NCI-H510A treated with DMSO at 0.1 percent for 48 hours (cell line): Measurements from ENCODE around the gene PAQR5.
"Not testable (repeated sequence)": the region's sequence is repeated elsewhere in the genome, so short reads cannot be mapped to it uniquely, and the experiment has no call there.

Experiments
- DNase-seq: peaks from one replicate; lab custom pipeline; 2025; lab: John Stamatoyannopoulos, UW

Gene PAQR5

DNA sequence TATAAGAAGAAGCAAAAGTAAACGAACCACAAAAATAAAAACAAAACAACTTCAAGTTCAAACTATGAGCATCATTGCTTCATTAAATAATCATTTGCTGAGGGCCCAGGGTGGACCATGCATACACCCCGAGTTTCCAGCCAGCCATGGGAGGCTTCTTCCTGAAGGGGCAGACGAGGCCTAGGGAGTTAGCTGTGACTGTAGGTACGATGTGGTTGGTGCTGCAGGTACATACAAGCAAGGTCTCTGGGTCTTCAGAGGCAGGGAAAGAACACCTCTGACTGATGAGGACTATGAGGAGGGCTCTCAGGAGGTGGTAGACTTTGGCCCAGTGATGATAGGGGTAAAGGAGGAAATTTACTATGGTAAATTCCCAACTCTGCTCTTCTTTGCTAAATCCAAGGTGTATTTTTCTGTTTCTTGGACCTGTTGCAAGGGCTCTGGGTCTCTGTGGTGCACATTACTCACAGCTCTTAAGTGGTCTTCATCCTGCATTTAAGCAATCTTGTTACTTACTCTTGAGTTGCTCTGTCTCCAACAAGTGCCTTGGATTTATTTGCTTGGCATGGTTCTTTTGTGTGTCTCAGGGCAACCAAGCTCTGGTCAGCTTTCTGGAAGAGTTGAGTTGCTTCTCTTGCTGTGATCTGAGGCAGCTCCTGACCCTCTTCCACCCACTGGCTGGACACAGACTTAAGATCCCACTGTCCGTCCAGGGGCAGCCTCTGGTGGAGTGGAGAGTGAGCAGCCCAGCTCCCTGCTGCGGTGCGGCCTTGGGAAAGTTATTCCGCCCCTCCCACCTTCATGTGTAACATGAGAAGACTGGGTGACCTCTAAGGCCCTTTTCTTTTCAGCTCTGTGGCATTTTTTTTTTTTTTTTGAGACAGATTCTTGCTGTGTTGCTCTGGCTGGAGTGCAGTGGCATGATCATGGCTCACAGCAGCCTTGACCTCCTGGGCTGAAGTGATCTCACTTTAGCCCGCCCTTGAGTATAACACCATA, 59.4 kb downstream of the PAQR5 start:
- DNase-seq: no peak

- no peak for DNase-seq
These were observed 60.1 kb downstream of the PAQR5 start for GRCh38 chr15:69358850-69359249.

- no peak for DNase-seq
These were observed 61.0 kb downstream of the PAQR5 start for GRCh38 chr15:69359722-69360121.

DNA sequence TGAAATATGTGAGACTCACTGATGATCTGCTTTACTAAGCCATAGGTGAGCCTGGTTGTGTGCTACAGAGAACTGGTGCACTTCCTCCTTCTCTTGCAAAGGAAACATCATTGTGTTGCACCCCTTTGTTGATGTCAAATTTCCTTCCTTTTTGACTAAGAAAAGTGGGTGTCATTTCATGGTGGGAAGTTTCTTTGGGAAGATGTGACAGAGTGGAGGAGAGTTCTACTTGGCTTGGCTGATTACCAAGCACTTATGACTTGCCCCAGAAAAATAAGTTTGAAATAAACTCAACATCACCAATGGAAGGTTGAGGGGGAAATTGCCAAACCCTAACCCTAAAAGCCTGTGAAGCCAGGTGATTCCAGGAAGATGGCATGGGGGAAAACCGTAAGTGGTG, 61.9 kb downstream of the PAQR5 start:
- DNase-seq: no peak

DNA sequence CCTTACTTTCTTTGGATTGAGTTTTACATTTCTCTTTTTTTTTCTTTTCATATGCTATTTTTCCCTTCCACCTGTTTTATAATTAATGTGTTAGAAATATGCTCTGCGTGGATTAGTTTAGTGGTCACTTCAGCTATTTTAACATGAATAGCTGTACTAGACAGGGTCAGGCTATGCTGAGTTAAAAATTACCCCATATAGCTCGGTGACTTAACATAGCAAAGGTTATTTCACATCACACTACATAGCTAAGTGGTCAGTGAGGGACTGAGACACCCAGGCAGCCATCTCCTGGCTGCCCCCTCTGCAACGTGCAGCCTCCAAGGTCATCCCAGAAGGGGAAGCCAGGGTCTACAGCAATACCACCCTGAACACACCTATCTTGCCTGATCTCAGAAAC, 68.5 kb downstream of the PAQR5 start:
- no peak for DNase-seq

GRCh38 chr15:69369631-69370030, 70.9 kb downstream of the PAQR5 start:
- no peak for DNase-seq

DNA sequence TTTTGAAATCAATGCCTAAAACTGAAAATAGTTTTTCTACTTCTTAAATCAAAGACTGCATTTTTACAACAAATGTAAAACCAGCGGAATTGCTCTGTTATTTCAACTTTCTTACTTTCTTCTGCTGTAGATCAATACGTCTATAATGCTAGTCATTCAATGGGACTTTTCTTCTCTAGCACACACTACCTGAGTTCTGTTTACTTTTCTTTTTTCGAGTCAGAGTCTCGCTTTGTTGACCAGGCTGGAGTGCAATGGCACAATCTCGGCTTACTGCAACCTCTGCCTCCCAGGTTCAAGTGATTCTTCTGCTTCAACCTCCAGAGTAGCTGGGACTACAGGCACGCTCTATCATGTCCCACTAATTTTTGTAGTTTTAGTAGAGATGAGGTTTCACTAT, 74.7 kb downstream of the PAQR5 start:
- no peak for DNase-seq

GRCh38 chr15:69375151-69375790, 76.6 kb downstream of the PAQR5 start:
- no peak for DNase-seq

DNA sequence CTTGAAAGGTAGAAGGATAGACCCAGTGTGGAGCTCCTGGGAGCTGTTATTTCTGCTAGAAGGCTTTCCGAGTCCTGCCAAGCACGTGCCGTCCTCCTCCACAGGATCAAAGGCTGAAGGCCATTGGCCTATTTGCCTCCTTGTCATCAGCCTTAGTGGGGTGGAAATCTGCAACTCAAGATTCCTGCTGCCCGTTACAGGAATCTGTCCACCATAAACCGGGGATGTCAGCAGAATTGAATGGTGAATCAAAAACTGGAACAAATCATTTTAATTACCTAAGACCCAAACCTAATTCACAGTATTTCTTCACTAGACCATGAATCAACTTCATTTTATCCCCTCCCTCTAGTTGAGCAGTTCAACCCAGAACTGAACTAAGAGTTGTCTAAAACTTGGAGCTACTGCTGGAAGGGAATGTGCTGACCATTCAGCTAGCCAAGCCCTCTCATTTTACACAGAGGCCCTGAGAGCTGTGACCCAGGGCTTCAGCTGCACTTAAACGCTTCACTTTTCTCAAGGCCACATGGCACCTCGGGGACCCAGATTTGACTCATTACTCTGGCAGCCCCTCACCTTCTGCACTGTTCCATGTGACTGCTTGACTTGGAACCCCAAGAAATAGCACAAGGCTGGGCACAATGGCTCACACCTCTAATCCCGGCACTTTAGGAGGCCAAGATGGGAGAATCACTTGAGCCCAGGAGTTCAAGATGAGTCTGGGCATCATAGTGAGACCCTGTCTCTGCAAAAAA, 78.7 kb downstream of the PAQR5 start:
- no peak for DNase-seq

DNA sequence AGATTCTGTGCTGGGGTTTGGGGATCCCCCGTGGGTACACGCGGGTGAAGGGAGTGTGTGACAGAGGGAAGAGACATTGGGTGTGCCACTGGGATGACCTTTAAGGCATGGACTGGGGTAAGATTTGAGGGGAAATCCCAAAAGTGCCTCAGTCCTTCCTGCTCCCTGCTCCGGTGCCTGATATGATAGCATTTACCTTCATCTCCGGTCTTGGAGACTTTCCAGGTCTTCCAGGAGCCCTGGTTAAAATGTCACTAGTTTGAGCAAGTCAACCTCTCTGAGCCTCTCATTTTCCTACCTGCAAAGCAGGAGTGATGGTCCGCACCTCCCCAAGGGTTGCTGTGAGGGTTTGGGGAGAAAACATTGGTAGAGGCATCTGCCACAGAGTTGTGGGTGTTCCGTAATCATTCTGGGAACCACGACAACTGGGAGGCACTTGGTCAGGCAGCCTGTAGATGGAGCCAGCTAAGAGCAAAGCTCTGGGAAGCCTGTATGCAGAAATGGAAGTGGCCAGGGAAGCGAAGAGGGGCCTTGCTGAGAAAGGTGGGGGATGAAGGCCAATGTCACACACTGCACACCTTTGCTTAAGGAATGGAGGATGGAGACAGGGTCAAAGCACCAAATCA, 81.5 kb downstream of the PAQR5 start:
- no peak for DNase-seq

DNA sequence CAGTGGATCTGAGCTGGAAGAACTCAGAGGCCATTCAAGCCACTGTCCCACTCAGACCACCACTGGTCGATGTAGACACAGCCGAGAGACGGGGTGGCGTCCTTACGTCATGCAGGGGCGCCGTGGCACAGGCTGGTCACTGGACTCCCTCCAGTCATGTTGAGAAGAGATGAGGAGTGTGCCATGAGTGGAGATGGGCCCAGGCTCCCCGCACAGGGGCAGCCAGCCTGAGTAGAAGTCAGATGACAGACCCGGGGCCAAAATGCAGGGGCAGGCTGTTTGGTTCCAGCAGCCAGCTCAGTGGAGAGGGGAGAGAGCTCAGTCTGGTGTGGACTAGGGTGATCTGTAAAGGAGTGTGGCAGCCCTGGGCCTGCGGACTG, 82.0 kb downstream of the PAQR5 start:
- DNase-seq: no peak

- DNase-seq: not testable (repeated sequence)
These were observed 83.5 kb downstream of the PAQR5 start for GRCh38 chr15:69382176-69382575.

- not testable (repeated sequence) for DNase-seq
These were observed 85.4 kb downstream of the PAQR5 start for GRCh38 chr15:69384066-69384465.

- DNase-seq: no peak
These were observed 86.2 kb downstream of the PAQR5 start for GRCh38 chr15:69384626-69385598.

DNA sequence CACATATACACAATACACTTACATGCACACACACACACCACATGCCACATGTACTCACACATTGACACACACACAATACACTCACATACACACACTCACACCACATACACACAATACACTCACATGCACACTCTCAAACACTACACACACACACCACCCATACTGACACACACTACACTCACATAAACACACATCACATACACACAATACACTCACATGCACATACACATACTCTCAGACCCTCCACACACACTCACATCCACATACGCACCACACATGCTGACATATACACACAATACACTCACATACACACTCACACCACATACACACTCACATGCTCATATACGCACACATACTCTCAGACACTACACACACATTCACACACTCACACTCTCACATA, 87.1 kb downstream of the PAQR5 start:
- DNase-seq: no peak

GRCh38 chr15:69386284-69386683, 87.6 kb downstream of the PAQR5 start:
- no peak for DNase-seq

- no peak for DNase-seq
These were observed 89.6 kb downstream of the PAQR5 start for GRCh38 chr15:69388260-69388705.

DNA sequence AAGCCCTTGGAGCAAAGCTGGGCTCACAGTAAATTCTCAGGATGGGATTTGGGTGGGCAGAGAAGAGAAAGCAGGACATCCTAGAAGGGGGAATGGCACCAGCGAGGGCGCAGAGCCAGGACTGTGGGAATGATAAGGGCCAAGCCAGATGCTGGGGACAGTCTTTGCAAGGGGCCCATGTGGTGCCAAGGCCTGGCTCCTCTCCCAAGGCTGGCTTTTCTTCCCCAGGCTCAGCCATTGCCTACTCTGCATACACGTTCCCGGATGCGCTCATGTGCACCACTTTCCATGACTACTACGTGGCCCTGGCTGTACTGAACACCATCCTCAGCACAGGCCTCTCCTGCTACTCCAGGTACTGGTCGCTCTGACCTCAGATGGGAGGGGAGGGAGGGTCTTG, 90.7 kb downstream of the PAQR5 start:
- no peak for DNase-seq

GRCh38 chr15:69390575-69390974, 91.9 kb downstream of the PAQR5 start:
- no peak for DNase-seq

- no peak for DNase-seq
These were observed 92.5 kb downstream of the PAQR5 start for GRCh38 chr15:69391046-69391757.
